ENCODE measurements around the gene FBXW11. TPM values are rescaled to one million over a fixed set of nuclear protein-coding genes. Genes with fewer than 3 reads are reported as not detected.

Gene FBXW11
- total and polyA plus RNA-seq, 10 of the 15 experiments (the other 5 are each of a cell fraction or from before 2014, with no cell fraction given), result 4.3 to 61.5 (median 40.0) TPM

- BruUV-seq (replicated peaks), result no TSS peak
- Histone ChIP-seq H3K36me3 (ENCODE audit: control insufficient read depth in 2 of 2, insufficient read depth in 2 of 2, low read length in 1 of 2) (peaks cover 1 to 12% of the 10 kb centered on the region in 2 experiments; a peak in 3 of 4 replicates), H3K4me2 (ENCODE audit: control insufficient read depth, insufficient read depth) (no peak overlapping the region), H2AFZ (ENCODE audit: control insufficient read depth, low read depth, low read length) (no peak overlapping the region), H3K9me3 (replicated peaks; ENCODE audit: control insufficient read depth, insufficient read depth, low read length) (no peaks in the 10 kb centered on the region), H4K20me1 (ENCODE audit: control insufficient read depth, insufficient read depth) (no peaks in the 10 kb centered on the region), H3K9ac (ENCODE audit: control insufficient read depth, insufficient read depth, low read length) (no peak overlapping the region), H3K79me2 (ENCODE audit: control insufficient read depth, insufficient read depth, low read length) (no peaks in the 10 kb centered on the region), H3K27ac (ENCODE audit: control insufficient read depth, insufficient read depth) (no peak overlapping the region), H3K4me3 (no peak overlapping the region), H3K27me3 (replicated peaks in 1 of 2; ENCODE audit: control insufficient read depth in 2 of 2, insufficient read depth in 2 of 2, low read length in 1 of 2) (no peaks in the 10 kb centered on the region), H3K4me1 (ENCODE audit: control insufficient read depth, insufficient read depth, low read length) (no peaks in the 10 kb centered on the region)
- POLR2A ChIA-PET, result no interaction called here
- SMC1A ChIA-PET (ENCODE audit: uncharacterized antibody, unreplicated experiment), result no interaction called here
- ATAC-seq (no peak), FAIRE-seq (no peak), DNase-seq (ENCODE audit: low read depth, low spot score) (no peak)
- in situ Hi-C loops (cut with MboI) (no loop called here), intact Hi-C loops (cut with micrococcal nuclease; ENCODE audit: unreplicated experiment) (no loop called here)
- RAD21 ChIA-PET (ENCODE audit: unreplicated experiment), result no interaction called here
- CTCF ChIA-PET, result interaction anchor here (1.2 kb wide), 1 partner anchor 11 kb away, joined by 3 read pairs; no protein-coding TSS in a partner anchor
- no peak for TF ChIP-seq JUND (IDR thresholded peaks at IDR 0.05; ENCODE audit: low read depth, low read length)
- TF ChIP-seq HDGF (IDR thresholded peaks at IDR 0.05), result no peak
- no peak for TF ChIP-seq RAD21 (IDR thresholded peaks at IDR 0.05; ENCODE audit: insufficient read depth, low read depth, low read length)
- no peak for TF ChIP-seq RB1 (IDR thresholded peaks at IDR 0.05; ENCODE audit: borderline replicate concordance)
- no peak for TF ChIP-seq HDAC2 (IDR thresholded peaks at IDR 0.05)
- TF ChIP-seq NR2F1 (conservative IDR thresholded peaks at IDR 0.05), result no peak
- TF ChIP-seq MYC (IDR thresholded peaks at IDR 0.05; ENCODE audit: insufficient read depth, insufficient read length, insufficient replicate concordance, low read length, severe bottlenecking), result no peak
- no peak for TF ChIP-seq PML (IDR thresholded peaks at IDR 0.05; ENCODE audit: low read length)
- TF ChIP-seq ZSCAN29 (IDR thresholded peaks at IDR 0.05), result no peak
- no peak for TF ChIP-seq PBX3 (IDR thresholded peaks at IDR 0.05; ENCODE audit: insufficient replicate concordance, low read depth, low read length)
- TF ChIP-seq SMC3 (IDR thresholded peaks at IDR 0.05; ENCODE audit: borderline replicate concordance, low read length), result no peak
- no peak for TF ChIP-seq NRF1 (conservative IDR thresholded peaks at IDR 0.05; ENCODE audit: low read depth, low read length)
- no peak for TF ChIP-seq ESRRA (IDR thresholded peaks at IDR 0.05; ENCODE audit: low read length)
- no peak for TF ChIP-seq FOXK2 (IDR thresholded peaks at IDR 0.05)
- WGBS (ENCODE audit: insufficient coverage, insufficient replicate concordance, low lambda C conversion rate, missing lambda C conversion rate), result 93% methylated on average over 2 of the region's 2 CpGs
Observed at GRCh38 chr5:171895081-171895480, 111.4 kb downstream of the FBXW11 start.
